ENCODE data around the gene RNF144A. TPM values are rescaled to one million over a fixed set of nuclear protein-coding genes. Genes with fewer than 3 reads are reported as not detected.

RNF144A gene
- polyA plus RNA-seq, 1 experiment: 0.24 TPM

- DNase-seq (ENCODE audit: low read depth, low spot score): no peak
- no peak overlapping the region for H3K27ac ChIP-seq (ENCODE audit: low read depth, low read length)
- ChIA-PET POLR2A (no interaction called here), CTCF (no interaction called here)
- H3K9me3 ChIP-seq (ENCODE audit: control insufficient read depth, insufficient read depth, low read length): no peaks in the 10 kb centered on the region
- no peak for TF ChIP-seq CTCF (IDR thresholded peaks at IDR 0.05; ENCODE audit: low read depth, low read length)
- H3K27me3 ChIP-seq (ENCODE audit: control insufficient read depth, insufficient read depth, low read length): no peaks in the 10 kb centered on the region
- H3K4me3 ChIP-seq (ENCODE audit: low read depth, low read length): no peak overlapping the region
Observed at GRCh38 chr2:6927753-6928152, 10.5 kb downstream of the RNF144A start.

- no peak for DNase-seq (ENCODE audit: low read depth, low spot score)
- POLR2A ChIA-PET: no interaction called here
- TF ChIP-seq CTCF (IDR thresholded peaks at IDR 0.05; ENCODE audit: low read depth, low read length): no peak
- Histone ChIP-seq H3K4me3 (ENCODE audit: low read depth, low read length) (no peak overlapping the region), H3K27ac (ENCODE audit: low read depth, low read length) (no peak overlapping the region), H3K27me3 (ENCODE audit: control insufficient read depth, insufficient read depth, low read length) (no peaks in the 10 kb centered on the region), H3K9me3 (ENCODE audit: control insufficient read depth, insufficient read depth, low read length) (no peaks in the 10 kb centered on the region)
- CTCF ChIA-PET: no interaction called here
Observed at GRCh38 chr2:6928452-6928851, 11.2 kb downstream of the RNF144A start.

- ChIA-PET CTCF (interaction anchor here (0.6 to 1.3 kb wide), 2 partner anchors 13 to 85 kb away, joined by 3 to 7 read pairs; no protein-coding TSS in a partner anchor), POLR2A (no interaction called here)
- no peak overlapping the region for H3K4me3 ChIP-seq (ENCODE audit: low read depth, low read length)
- H3K27me3 ChIP-seq (ENCODE audit: control insufficient read depth, insufficient read depth, low read length): no peaks in the 10 kb centered on the region
- no peaks in the 10 kb centered on the region for H3K9me3 ChIP-seq (ENCODE audit: control insufficient read depth, insufficient read depth, low read length)
- TF ChIP-seq CTCF (IDR thresholded peaks at IDR 0.05; ENCODE audit: low read depth, low read length): no peak
- no peak overlapping the region for H3K27ac ChIP-seq (ENCODE audit: low read depth, low read length)
- DNase-seq (ENCODE audit: low read depth, low spot score): no peak
Observed at GRCh38 chr2:6929196-6929819, 12.1 kb downstream of the RNF144A start.

GRCh38 chr2:6930923-6931647 lies 13.9 kb downstream of the RNF144A start:
- CTCF ChIA-PET: no interaction called here
- Histone ChIP-seq H3K4me3 (ENCODE audit: low read depth, low read length) (no peak overlapping the region), H3K27ac (ENCODE audit: low read depth, low read length) (no peak overlapping the region), H3K9me3 (ENCODE audit: control insufficient read depth, insufficient read depth, low read length) (no peaks in the 10 kb centered on the region), H3K27me3 (ENCODE audit: control insufficient read depth, insufficient read depth, low read length) (no peaks in the 10 kb centered on the region)
- TF ChIP-seq CTCF (IDR thresholded peaks at IDR 0.05; ENCODE audit: low read depth, low read length): no peak
- POLR2A ChIA-PET: no interaction called here
- no peak for DNase-seq (ENCODE audit: low read depth, low spot score)

GRCh38 chr2:6931753-6932152 lies 14.5 kb downstream of the RNF144A start:
- no peak for TF ChIP-seq CTCF (IDR thresholded peaks at IDR 0.05; ENCODE audit: low read depth, low read length)
- Histone ChIP-seq H3K27ac (ENCODE audit: low read depth, low read length) (no peak overlapping the region), H3K9me3 (ENCODE audit: control insufficient read depth, insufficient read depth, low read length) (no peaks in the 10 kb centered on the region), H3K4me3 (ENCODE audit: low read depth, low read length) (no peak overlapping the region), H3K27me3 (ENCODE audit: control insufficient read depth, insufficient read depth, low read length) (no peaks in the 10 kb centered on the region)
- POLR2A ChIA-PET: no interaction called here
- CTCF ChIA-PET: no interaction called here
- no peak for DNase-seq (ENCODE audit: low read depth, low spot score)
